Smooth muscle cell of the brain vasculature (primary cell): Measurements from ENCODE around the gene CCT4.
"Not testable (repeated sequence)": the region's sequence is repeated elsewhere in the genome, so short reads cannot be mapped to it uniquely, and the experiment has no call there.

Experiments
- DNase-seq: peaks from one replicate; pipeline ENCODE4 v3.0.0-alpha.2; 2012; ENCODE audit warnings: low read depth, low spot score

Gene CCT4

GRCh38 chr2:61888267-61889055 lies at the start of gene CCT4:
Gene CCT4 (minus strand): TSS chr2:61888656. CDS start chr2:61888507, 149 bp downstream.
- peak; percentile 66 for DNase-seq

- no peak for DNase-seq
Observed at GRCh38 chr2:61937886-61938285, 49.4 kb upstream of the CCT4 start.

- DNase-seq = no peak
Observed at GRCh38 chr2:61937098-61937497, 48.6 kb upstream of the CCT4 start.

GRCh38 chr2:61928826-61929461 lies 40.5 kb upstream of the CCT4 start:
- DNase-seq = no peak

- DNase-seq = no peak
Observed at GRCh38 chr2:61926531-61927477, 38.3 kb upstream of the CCT4 start.

- no peak for DNase-seq
Observed at GRCh38 chr2:61924895-61925663, 36.6 kb upstream of the CCT4 start.

- DNase-seq = no peak
Observed at GRCh38 chr2:61922714-61923113, 34.3 kb upstream of the CCT4 start.

GRCh38 chr2:61920548-61920947 lies 32.1 kb upstream of the CCT4 start:
- DNase-seq = no peak

- DNase-seq = not testable (repeated sequence)
Observed at GRCh38 chr2:61914794-61915193, 26.3 kb upstream of the CCT4 start.

- no peak for DNase-seq
Observed at GRCh38 chr2:61911510-61911909, 23.1 kb upstream of the CCT4 start.

GRCh38 chr2:61910603-61911002 lies 22.1 kb upstream of the CCT4 start:
- no peak for DNase-seq

GRCh38 chr2:61909116-61909515 lies 20.7 kb upstream of the CCT4 start:
- DNase-seq = no peak

GRCh38 chr2:61906186-61906470 lies 17.7 kb upstream of the CCT4 start:
- no peak for DNase-seq

- DNase-seq = no peak
Observed at GRCh38 chr2:61905372-61906185, 17.1 kb upstream of the CCT4 start, which contains the start of gene COMMD1. Gene COMMD1 (plus strand): TSS chr2:61905674. CDS start chr2:61905679, 5 bp downstream.

- no peak for DNase-seq
Observed at GRCh38 chr2:61900281-61900680, 11.8 kb upstream of the CCT4 start.

- DNase-seq = no peak
Observed at GRCh38 chr2:61898810-61899209, 10.4 kb upstream of the CCT4 start.

- no peak for DNase-seq
Observed at GRCh38 chr2:61887717-61888266, 664 bp downstream of the CCT4 start.

GRCh38 chr2:61885896-61886603 lies 2.4 kb downstream of the CCT4 start:
- no peak for DNase-seq

GRCh38 chr2:61882850-61883249 lies 5.6 kb downstream of the CCT4 start:
- DNase-seq = no peak

GRCh38 chr2:61879351-61879750 lies 9.1 kb downstream of the CCT4 start:
- DNase-seq = not testable (repeated sequence)
